HG03108 (cell line): ENCODE data around the gene RERE.
"Not testable (repeated sequence)": the region's sequence is repeated elsewhere in the genome, so short reads cannot be mapped to it uniquely, and the experiment has no call there.

ENCODE experiments used
- ATAC-seq: cut with Tn5 transposase; IDR thresholded peaks from one replicate; pipeline ENCODE4 v1.9.1; 2021; ENCODE audit warnings: moderate library complexity; ENCODE audit not compliant: unreplicated experiment

Gene RERE

GRCh38 chr1:8621034-8621582 is 196.3 kb downstream of the RERE start:
- not testable (repeated sequence) for ATAC-seq

DNA sequence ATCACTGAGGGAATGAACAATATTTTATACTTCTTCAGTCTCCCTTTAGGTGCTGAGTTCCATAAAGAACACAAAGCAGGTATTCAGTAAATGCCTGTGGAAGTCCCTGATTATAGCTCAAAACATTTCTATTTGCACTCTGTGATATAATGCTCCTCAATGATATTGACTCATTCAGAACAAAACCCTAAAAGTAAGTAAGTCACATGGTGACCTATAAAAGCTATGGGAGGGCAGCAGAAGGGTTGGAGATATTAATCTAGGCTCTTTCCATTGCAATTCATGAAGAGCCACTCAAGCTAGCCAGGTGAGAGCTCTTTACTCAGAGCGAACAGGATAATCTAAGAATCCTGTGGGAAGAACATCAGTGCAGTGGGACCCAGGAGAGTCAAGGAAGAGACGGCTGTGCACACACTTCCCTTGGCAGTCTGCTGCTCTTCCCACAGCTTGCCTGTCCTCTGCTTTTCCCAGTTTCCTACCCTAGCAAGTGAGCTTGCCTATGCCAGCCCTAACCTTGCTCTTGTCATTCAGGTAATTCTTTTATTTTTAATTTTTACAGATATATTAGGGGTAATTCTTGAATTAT is 197.4 kb downstream of the RERE start:
- not testable (repeated sequence) for ATAC-seq

- ATAC-seq = not testable (repeated sequence)
Observed at GRCh38 chr1:8619419-8619818, 198.0 kb downstream of the RERE start.

GRCh38 chr1:8616791-8617190 is 200.6 kb downstream of the RERE start:
- ATAC-seq = not testable (repeated sequence)

GRCh38 chr1:8611634-8612515 is 205.6 kb downstream of the RERE start:
- ATAC-seq = not testable (repeated sequence)

- ATAC-seq = no peak
Observed at GRCh38 chr1:8607906-8608305, 209.5 kb downstream of the RERE start.

DNA sequence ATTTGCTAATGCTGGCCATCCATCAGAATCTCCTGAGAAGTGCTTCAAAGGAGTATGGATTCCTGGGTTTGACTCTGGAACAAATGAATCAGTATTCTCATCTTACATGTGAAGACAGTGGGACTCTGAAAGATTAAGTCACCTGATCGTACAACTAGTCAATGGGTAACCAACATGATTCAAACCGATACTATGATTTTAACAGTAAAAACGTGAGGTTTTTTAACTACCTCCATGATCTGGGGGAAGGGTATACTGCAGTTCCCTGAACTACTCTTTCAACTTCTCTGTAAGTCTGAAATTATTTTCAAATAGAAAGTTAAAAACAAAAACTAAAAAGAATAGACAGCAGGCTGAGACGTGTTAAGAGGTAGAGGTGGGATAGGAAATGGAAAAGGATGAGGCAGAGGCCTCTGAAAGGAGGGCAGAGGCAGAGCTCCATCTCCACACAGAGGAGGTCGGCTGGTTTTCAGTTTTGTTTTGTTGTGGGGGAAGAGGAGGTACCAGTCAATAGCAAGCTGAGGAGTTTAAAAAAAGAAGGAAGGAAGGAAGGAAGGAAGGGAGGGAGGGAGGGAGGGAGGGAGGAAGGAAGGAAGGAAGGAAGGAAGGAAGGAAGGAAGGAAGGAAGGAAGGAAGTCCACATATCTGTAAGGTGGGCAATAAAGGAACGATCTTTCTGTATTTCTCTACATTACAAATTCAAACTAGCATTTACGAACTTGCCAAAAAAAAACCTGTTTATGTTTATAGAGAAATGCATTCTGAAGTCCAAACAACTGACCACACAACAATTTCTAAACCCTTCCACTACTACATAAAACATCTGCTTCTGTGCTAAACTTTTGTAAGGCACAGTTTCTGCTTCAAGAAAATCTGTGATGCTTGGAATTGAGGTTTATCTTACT is 213.1 kb downstream of the RERE start:
- ATAC-seq = peak; percentile 78

- ATAC-seq = no peak
Observed at GRCh38 chr1:8603220-8603616, 214.2 kb downstream of the RERE start.

DNA sequence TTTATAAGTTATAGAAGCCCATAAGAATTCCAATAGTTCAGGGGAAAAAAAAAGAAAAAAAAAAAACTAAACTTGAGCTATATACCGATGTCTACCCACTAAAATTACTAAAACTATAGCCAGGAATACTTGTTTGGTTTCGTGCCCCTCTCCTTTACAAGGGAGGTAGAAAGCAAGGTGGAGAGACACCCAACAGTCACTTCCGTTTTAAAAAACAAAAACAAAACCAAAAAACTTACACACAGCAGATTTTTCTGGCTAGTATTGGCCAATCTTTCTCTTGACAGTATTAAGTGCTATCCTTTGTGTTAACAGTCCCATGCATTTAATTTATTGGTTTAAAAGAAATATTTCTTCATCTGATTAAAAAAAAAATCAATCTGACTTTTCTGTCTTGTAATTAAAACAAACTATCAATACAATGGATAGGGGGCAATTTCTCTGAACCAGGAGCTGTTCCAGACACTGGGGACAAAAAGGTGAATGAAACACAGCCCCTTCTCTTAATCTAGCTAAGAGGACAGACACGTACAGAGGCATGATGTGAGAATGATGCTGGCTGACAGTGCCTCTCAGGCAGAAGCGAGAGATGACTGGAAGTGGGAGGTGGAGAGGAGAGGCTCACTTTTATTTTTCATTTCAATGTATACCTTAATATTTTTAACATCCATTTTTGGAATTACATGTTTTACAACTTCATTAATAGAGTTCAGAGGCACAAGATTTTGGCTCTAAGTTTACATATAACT is 214.8 kb downstream of the RERE start:
- no peak for ATAC-seq

DNA sequence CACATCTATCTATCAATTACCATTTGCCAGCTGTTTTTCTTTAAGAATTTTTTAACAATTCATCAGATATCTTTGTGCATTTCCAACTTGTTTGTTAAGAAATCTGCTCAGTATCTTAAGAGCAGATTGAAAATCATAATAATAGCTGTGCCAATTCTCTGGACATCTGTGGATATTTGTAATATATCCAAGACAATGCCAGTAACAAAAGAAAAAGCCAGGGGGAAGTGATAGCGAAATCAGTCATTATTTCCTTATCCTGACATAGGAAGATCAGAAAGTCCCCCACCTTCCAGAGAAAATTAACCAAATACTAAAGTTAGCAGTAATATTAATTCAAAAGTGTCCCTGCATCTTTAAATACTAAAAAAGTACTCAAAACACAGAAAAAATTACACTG is 217.1 kb downstream of the RERE start:
- ATAC-seq = no peak

DNA sequence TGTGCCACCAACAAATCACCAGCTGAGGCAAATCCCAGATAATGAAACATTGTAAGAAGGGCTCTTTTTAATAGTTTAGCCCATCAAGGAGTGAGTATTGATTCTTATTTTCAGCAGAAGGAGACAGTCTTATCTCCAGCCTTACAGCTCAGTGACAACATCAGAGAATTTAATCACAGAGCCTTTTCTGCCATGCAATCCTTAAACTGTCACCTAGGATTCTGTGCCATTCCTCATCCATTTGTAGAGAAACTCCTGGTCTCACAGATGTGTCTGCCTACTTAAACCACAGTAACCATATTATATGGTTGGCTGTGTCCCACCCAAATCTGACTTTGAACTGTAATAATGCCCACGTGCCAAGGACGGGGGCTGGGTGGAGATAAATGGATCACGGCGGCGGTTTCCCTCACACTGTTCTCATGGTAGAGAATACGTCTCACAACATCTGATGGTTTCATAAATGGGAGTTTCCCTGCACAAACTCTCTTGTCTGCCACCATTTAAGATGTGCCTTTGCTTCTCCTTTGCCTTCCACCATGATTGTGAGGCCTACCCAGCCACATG is 217.7 kb downstream of the RERE start:
- ATAC-seq = no peak

DNA sequence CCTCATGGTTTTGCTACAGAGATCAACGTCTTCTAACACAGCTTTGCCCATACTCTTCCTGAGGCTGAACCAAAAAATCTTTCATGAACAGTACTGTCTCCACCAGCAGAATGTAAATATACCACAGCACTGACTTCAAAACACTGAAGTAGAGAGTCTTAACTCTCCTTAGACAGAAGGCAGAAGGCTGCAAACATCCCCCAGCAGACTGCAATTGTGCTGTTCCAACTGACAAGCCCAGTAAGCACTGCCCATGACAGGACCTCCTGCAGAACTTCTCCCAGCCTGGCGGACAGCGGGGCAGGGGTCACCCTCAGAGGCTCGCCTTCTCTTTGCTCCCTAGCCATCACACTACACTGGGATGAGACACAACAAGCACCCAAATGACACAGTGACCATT is 218.7 kb downstream of the RERE start:
- no peak for ATAC-seq

GRCh38 chr1:8598060-8598724 is 219.2 kb downstream of the RERE start:
- no peak for ATAC-seq

GRCh38 chr1:8597455-8597854 is 220.0 kb downstream of the RERE start:
- no peak for ATAC-seq

DNA sequence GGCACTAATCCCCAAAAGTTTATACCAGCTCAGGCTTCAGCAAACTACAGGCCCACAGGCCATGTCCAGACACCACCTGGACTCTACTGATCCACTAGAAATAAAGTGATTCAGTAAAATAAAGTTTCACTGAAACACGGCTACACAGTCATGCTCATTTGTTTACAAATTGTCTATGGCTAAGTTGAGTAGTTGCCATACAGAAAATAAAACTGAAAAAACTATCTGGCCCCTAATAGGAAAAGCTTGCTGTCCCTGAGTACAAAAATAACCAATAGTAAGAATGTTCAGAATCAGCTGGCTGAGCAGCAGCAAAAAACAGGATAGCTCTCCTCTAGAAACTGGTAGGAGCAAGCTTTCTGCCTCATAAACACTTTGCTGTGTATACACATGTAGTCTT is 221.5 kb downstream of the RERE start:
- peak; percentile 64 for ATAC-seq

DNA sequence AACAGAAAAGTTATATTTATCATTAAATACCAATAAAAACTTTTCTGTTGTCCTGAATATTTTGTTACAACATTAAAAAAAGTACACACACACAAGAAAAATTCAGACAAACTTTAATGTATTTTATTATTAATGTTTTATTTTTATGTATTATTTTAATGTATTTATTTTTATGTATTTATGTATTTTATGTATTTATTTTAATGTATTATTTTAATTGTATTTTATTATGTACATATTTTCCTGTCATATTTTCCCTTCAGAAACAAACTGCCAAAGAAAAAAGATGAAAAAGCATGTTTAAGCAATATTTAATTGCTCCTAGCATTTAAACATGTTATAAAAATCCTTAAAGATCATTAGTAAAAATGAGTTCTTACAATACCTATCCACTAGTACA is 222.1 kb downstream of the RERE start:
- no peak for ATAC-seq

GRCh38 chr1:8593292-8593691 is 224.1 kb downstream of the RERE start:
- not testable (repeated sequence) for ATAC-seq

DNA sequence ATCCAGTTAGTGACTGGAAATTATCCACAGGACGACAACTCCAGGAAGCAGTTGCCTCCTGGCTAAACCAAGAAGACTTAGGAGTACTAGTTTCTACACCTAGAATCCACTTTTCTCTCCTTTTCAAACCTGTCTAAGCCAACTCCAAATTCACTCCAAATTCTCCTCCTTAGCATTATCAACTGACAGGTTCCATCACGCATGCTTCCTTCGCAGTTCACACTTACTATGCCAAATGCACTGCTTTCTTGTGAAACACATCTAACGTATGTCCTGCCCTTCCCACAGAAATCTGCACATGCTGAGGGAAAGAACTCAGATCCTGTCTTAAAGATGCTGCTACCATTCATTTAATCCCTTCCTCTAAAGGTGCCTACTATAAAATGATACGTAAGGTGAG is 225.9 kb downstream of the RERE start:
- no peak for ATAC-seq

DNA sequence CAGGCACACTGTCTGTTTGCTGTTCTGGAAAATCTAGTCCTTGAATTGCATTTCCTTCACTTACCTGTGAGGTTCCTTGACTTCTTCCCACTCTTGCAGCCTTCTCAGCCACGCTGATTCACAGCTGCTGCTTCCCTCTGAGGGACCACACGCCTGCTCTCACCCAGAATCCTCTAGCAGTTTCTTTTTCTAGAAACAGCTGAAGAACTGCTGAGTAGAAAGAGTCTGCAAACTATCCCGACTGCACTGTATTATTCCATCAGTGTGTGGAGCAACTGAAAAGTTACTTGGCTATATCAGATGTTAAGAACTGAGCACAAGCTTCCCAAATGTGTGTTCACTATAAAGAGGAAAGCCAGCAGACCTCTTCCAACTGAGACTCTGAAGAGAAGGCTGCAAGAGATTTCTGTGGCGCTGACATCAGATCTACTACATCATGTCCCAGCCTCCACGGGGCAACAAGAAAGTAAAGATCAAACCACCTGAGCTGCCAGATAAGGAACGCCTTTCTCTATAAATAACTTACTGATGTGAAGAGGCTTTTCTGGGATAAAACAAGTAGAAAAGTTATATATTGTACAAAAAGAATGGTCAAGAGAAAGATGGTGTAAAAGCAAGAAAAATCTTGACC is 226.6 kb downstream of the RERE start:
- no peak for ATAC-seq
